ENCODE results near the gene MTMR2.
"Not testable (repeated sequence)": the region's sequence is repeated elsewhere in the genome, so short reads cannot be mapped to it uniquely, and the experiment has no call there.

MTMR2 gene

DNA sequence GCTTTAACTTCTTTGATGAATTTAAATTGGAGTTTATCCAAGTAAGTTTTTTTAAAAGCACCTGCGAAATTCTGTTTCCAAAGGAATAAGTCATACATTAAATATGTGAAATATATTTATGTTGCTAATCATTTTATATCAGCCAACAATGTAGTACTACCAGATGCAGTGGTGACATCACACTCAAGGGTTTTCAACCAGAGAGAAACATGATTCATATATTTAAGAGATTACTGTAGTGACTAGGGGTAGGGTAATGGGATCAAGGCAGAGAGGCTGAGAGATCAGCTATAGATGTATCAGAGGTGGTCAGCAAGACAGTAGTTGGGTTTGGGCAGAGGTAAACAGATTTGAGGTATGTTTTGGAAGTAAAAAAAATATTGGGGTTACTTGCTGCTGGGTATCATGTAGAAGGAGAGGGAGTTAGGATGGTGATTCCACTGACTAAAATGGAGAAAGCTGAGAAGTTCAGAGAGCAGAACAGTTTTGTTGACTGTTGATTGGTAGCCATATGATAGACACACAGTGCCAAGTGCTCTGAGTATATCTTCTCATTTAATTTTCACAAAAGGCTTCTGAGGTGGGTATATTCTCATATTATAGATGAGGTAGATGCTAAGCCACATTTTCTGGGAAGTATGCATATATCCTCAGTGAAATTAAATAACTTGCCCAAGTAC, 94.2 kb downstream of the MTMR2 start:
- H3K4me3 Mint-ChIP-seq, result no peak overlapping the region
- no peaks in the 10 kb centered on the region for H3K9me3 Mint-ChIP-seq
- no peak overlapping the region for H3K27ac Mint-ChIP-seq (ENCODE audit: low read depth)
- DNase-seq (ENCODE audit: low spot score in 2 of 2) (no peak), ATAC-seq (replicated peaks; ENCODE audit: extremely low read depth, poor library complexity, severe bottlenecking) (no peak)
- no peaks in the 10 kb centered on the region for H3K4me1 Mint-ChIP-seq
- H3K27me3 Mint-ChIP-seq, result no peaks in the 10 kb centered on the region
- H3K36me3 Mint-ChIP-seq (ENCODE audit: insufficient read depth), result peaks cover 44% of the 10 kb centered on the region

DNA sequence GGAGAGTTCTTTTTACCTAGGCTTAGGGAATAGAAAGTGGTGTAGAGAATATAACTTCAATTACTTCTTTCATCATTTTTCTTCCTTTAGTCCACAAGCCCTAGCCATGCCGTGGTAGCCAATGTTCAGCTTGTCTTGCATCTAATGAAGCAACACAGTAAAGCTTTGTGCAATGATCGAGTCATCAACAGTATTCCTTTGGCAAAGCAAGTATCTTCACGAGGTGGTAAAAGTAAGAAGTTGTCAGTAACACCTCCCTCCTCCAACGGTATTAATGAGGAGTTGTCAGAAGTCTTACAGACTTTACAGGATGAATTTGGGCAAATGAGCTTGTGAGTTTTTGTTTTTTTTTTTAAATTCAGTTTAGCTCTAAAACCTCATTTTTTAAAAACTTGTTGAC, 96.2 kb downstream of the MTMR2 start:
- Mint-ChIP-seq H3K4me1 (no peaks in the 10 kb centered on the region), H3K27me3 (no peaks in the 10 kb centered on the region), H3K9me3 (no peaks in the 10 kb centered on the region), H3K4me3 (no peak overlapping the region), H3K36me3 (ENCODE audit: insufficient read depth) (peaks cover 38% of the 10 kb centered on the region), H3K27ac (ENCODE audit: low read depth) (peak overlapping the region; percentile 82)
- no peak for ATAC-seq (replicated peaks; ENCODE audit: extremely low read depth, poor library complexity, severe bottlenecking)
- DNase-seq (ENCODE audit: low spot score in 2 of 2), result no peak

DNA sequence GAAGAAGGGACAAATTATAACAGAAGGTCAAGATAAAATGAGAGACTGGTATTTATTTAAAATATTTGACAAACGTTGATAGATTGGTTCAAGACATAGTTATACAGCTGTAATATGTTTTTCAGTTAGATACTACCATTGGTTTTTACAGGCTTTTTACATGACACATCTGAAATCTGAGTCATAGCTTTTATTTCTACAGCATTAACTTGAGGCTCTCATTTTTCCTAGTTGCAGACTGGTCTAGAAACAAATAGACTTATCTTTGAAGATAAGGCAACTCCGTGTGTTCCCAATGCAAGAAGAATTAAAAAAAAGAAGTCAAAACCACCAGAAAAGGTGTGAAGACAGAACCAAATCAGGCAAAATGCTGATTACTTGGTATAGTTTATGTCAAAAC, 102.3 kb downstream of the MTMR2 start:
- no peaks in the 10 kb centered on the region for H3K27me3 Mint-ChIP-seq

DNA sequence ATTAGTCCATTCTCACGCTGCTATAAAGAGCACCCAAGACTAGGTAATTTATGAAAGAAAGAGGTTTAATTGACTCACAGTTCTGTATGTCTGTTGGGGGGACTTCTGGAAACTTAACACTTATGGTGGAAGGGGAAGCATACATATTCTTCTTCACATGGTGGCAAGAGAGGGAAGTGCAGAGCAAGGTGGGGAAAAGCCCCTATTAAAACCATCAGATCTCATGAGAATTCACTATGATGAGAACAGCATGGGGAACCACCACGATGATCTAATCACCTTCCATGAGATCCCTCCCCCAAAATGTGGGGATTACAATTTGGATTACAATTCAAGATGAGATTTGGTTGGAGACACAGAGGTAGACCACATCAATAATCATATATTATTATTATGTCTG, 107.9 kb downstream of the MTMR2 start:
- Mint-ChIP-seq H3K9me3 (no peaks in the 10 kb centered on the region), H3K27me3 (no peaks in the 10 kb centered on the region), H3K4me3 (no peak overlapping the region), H3K4me1 (no peaks in the 10 kb centered on the region), H3K27ac (ENCODE audit: low read depth) (no peak overlapping the region), H3K36me3 (ENCODE audit: insufficient read depth) (peaks cover 27% of the 10 kb centered on the region)
- no peak for ATAC-seq (replicated peaks; ENCODE audit: extremely low read depth, poor library complexity, severe bottlenecking)
- no peak for DNase-seq (ENCODE audit: low spot score in 2 of 2)

More for the DNA sequence above, 102.3 kb downstream of the MTMR2 start:
- Mint-ChIP-seq H3K27ac (ENCODE audit: low read depth) (peak overlapping the region; percentile 29), H3K9me3 (no peaks in the 10 kb centered on the region), H3K4me3 (no peak overlapping the region), H3K36me3 (ENCODE audit: insufficient read depth) (peaks cover 42% of the 10 kb centered on the region), H3K4me1 (no peaks in the 10 kb centered on the region)
- DNase-seq (ENCODE audit: low spot score in 2 of 2) (no peak), ATAC-seq (replicated peaks; ENCODE audit: extremely low read depth, poor library complexity, severe bottlenecking) (no peak)

DNA sequence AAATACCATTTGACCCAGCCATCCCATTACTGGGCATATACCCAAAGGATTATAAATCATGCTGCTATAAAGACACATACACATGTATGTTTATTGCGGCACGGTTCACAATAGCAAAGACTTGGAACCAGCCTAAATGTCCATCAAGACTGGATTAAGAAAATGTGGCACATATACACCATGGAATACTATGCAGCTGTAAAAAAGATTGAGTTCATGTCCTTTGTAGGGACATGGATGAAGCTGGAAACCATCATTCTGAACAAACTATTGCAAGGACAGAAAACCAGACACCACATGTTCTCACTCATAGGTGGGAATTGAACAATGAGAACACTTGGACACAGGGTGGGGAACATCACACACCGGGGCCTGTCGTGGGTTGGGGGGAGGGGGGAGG, 112.9 kb downstream of the MTMR2 start:
- not testable (repeated sequence) for H3K9me3 Mint-ChIP-seq; ATAC-seq (replicated peaks; ENCODE audit: extremely low read depth, poor library complexity, severe bottlenecking); H3K4me1 Mint-ChIP-seq; H3K36me3 Mint-ChIP-seq (ENCODE audit: insufficient read depth); H3K4me3 Mint-ChIP-seq; DNase-seq (ENCODE audit: low spot score in 2 of 2); H3K27ac Mint-ChIP-seq (ENCODE audit: low read depth); H3K27me3 Mint-ChIP-seq

DNA sequence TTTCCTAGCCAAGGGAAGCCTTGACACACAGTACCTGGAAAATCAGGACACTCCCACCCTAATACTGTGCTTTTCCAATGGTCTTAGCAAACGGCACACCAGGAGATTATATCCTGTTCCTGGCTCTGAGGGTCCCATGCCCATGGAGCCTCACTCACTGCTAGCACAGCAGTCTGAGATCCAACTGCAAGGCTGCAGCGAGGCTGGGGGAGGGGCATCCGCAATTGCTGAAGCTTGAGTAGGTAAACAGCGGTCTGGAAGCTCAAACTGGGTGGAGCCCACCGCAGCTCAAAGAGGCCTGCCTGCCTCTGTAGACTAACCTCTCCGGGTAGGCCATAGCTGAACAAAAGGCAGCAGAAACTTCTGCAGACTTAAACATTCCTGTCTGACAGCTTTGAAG, 117.4 kb downstream of the MTMR2 start:
- DNase-seq (ENCODE audit: low spot score in 2 of 2); H3K27me3 Mint-ChIP-seq; ATAC-seq (replicated peaks; ENCODE audit: extremely low read depth, poor library complexity, severe bottlenecking); H3K27ac Mint-ChIP-seq (ENCODE audit: low read depth); H3K4me3 Mint-ChIP-seq; H3K9me3 Mint-ChIP-seq; H3K36me3 Mint-ChIP-seq (ENCODE audit: insufficient read depth): not testable (repeated sequence)
- H3K4me1 Mint-ChIP-seq, result peaks cover 10% of the 10 kb centered on the region

DNA sequence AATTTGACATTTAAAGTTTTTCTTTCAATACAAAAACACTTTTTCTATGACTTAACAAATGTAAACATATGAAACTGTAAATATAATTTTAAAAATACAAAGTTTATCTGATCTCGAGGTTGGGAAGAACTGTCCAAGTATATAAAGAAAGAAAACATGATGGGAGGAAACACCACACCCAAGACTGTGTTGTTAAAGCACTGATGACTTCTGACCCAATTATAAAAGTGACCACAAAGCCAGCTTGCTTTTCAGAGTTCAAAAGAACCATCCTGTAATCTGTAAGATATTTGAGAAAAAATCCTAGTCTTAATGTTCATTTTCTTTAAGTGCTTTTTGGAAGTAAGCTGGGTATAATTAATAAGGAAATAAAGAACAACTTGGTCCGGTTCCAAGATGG, 118.0 kb downstream of the MTMR2 start:
- no peaks in the 10 kb centered on the region for H3K9me3 Mint-ChIP-seq
- no peak overlapping the region for H3K27ac Mint-ChIP-seq (ENCODE audit: low read depth)
- no peak for ATAC-seq (replicated peaks; ENCODE audit: extremely low read depth, poor library complexity, severe bottlenecking)
- no peak for DNase-seq (ENCODE audit: low spot score in 2 of 2)
- no peaks in the 10 kb centered on the region for H3K27me3 Mint-ChIP-seq
- peaks cover 12% of the 10 kb centered on the region for H3K4me1 Mint-ChIP-seq
- no peak overlapping the region for H3K4me3 Mint-ChIP-seq
- peaks cover 8% of the 10 kb centered on the region for H3K36me3 Mint-ChIP-seq (ENCODE audit: insufficient read depth)

DNA sequence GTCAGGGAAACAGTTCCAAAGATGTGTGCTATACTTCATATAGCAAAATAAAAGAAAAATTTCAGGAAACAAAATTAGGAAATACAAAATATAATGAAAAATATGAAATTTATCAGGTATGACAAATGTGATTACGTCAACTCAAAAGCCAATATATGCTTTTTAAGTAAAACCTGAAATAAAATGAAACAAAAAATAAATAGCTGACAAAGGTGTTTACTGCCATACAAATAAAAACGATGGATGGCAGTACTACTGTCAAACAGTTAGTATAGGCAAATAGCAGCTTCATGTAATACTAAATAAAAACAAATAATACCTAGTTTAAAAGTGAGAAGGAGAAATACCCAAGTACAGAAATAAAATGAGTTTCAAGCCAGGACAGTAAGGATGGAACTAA, 119.9 kb downstream of the MTMR2 start:
- Mint-ChIP-seq H3K4me1 (peaks cover 21% of the 10 kb centered on the region), H3K9me3 (no peaks in the 10 kb centered on the region), H3K4me3 (no peak overlapping the region), H3K27ac (ENCODE audit: low read depth) (no peak overlapping the region), H3K36me3 (ENCODE audit: insufficient read depth) (peaks cover 22% of the 10 kb centered on the region), H3K27me3 (no peaks in the 10 kb centered on the region)
- no peak for DNase-seq (ENCODE audit: low spot score in 2 of 2)
- ATAC-seq (replicated peaks; ENCODE audit: extremely low read depth, poor library complexity, severe bottlenecking), result no peak

DNA sequence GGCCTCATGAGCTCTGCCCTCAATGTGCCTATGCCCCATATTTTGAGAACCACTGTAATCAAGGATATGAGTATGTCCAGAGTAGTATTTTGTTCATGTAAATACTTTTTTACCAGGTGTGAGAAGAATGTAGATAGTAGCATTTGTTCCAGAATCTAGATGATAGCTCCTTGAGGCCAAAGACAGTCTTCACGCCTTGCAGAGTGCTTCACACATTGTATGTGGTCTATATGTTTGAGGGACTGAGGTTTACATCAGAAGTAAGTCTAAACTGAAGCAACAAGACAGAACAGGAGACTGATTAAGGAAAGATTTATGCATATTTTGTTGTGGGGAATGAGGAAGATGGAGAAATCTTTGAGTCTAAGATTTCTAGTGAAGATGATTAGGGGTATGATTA, 121.1 kb downstream of the MTMR2 start:
- peaks cover 21% of the 10 kb centered on the region for H3K4me1 Mint-ChIP-seq
- no peak overlapping the region for H3K27ac Mint-ChIP-seq (ENCODE audit: low read depth)
- DNase-seq (ENCODE audit: low spot score in 2 of 2), result no peak
- ATAC-seq (replicated peaks; ENCODE audit: extremely low read depth, poor library complexity, severe bottlenecking), result no peak
- H3K4me3 Mint-ChIP-seq, result no peak overlapping the region
- no peaks in the 10 kb centered on the region for H3K27me3 Mint-ChIP-seq
- H3K36me3 Mint-ChIP-seq (ENCODE audit: insufficient read depth), result peaks cover 19% of the 10 kb centered on the region
- no peaks in the 10 kb centered on the region for H3K9me3 Mint-ChIP-seq

DNA sequence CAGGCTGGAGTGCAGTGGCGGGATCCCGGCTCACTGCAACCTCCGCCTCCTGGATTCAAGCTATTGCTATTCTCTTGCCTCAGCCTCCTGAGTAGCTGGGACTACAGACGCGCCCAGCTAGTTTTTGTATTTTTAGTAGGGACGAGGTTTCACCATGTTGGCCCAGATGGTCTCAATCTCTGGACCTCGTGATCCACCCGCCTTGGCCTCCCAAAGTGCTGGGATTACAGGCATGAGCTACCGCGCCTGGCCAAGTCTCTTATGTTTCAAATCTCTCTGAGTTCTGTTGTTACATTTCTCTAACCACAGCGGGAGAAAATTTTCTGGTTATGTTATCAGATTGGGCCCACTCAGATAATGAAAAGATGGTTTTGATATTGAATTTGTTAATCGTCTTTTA, 123.5 kb downstream of the MTMR2 start:
- DNase-seq (ENCODE audit: low spot score in 2 of 2) (no peak), ATAC-seq (replicated peaks; ENCODE audit: extremely low read depth, poor library complexity, severe bottlenecking) (no peak)
- peaks cover 20% of the 10 kb centered on the region for H3K36me3 Mint-ChIP-seq (ENCODE audit: insufficient read depth)

DNA sequence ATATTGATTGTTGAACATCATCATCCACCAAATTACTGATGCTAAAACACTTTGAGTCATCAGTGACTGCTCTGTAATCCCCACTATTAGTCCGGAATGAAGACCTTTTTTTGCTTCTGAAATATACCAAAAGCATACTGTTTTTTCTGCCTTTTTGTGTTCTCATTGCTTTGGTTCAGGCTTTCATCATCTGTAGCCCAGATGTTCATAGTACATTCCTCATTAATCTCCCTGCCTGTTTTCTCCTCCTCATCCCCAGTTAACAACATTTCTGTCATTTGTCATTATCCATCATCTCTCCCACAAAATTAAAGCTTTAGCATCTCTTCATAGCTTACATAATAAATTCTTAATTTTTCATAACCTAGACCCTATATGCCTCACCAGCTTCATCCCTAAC, 124.4 kb downstream of the MTMR2 start:
- Mint-ChIP-seq H3K9me3 (no peaks in the 10 kb centered on the region), H3K4me1 (peaks cover 26% of the 10 kb centered on the region), H3K36me3 (ENCODE audit: insufficient read depth) (peaks cover 21% of the 10 kb centered on the region), H3K4me3 (no peak overlapping the region), H3K27me3 (no peaks in the 10 kb centered on the region), H3K27ac (ENCODE audit: low read depth) (no peak overlapping the region)
- no peak for ATAC-seq (replicated peaks; ENCODE audit: extremely low read depth, poor library complexity, severe bottlenecking)
- no peak for DNase-seq (ENCODE audit: low spot score in 2 of 2)

More for the DNA sequence above, 123.5 kb downstream of the MTMR2 start:
- Mint-ChIP-seq H3K27ac (ENCODE audit: low read depth) (no peak overlapping the region), H3K4me3 (no peak overlapping the region), H3K4me1 (peaks cover 21% of the 10 kb centered on the region), H3K9me3 (no peaks in the 10 kb centered on the region), H3K27me3 (no peaks in the 10 kb centered on the region)

DNA sequence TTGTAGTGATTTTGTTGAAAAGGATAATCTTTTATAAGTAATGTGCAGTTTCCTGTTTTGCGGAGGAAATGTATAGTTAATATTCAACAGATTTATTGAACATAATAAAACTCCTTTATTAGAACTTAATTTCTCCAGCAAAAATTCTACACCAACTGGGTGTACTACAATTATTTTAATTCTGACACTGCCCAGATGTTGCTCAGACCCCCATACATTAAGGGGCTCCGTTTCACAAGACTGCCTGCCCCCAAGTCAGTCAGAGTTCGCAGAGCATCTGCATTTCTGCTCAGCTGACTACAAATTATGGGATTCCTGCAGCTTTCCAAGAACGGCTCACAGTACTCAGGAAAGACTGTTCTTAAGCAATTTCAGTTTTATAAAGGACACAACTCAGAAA, 127.4 kb downstream of the MTMR2 start:
- Mint-ChIP-seq H3K36me3 (ENCODE audit: insufficient read depth) (peaks cover 19% of the 10 kb centered on the region), H3K9me3 (no peaks in the 10 kb centered on the region), H3K27me3 (no peaks in the 10 kb centered on the region), H3K4me1 (peaks cover 40% of the 10 kb centered on the region), H3K4me3 (no peak overlapping the region), H3K27ac (ENCODE audit: low read depth) (no peak overlapping the region)
- no peak for ATAC-seq (replicated peaks; ENCODE audit: extremely low read depth, poor library complexity, severe bottlenecking)
- no peak for DNase-seq (ENCODE audit: low spot score in 2 of 2)

DNA sequence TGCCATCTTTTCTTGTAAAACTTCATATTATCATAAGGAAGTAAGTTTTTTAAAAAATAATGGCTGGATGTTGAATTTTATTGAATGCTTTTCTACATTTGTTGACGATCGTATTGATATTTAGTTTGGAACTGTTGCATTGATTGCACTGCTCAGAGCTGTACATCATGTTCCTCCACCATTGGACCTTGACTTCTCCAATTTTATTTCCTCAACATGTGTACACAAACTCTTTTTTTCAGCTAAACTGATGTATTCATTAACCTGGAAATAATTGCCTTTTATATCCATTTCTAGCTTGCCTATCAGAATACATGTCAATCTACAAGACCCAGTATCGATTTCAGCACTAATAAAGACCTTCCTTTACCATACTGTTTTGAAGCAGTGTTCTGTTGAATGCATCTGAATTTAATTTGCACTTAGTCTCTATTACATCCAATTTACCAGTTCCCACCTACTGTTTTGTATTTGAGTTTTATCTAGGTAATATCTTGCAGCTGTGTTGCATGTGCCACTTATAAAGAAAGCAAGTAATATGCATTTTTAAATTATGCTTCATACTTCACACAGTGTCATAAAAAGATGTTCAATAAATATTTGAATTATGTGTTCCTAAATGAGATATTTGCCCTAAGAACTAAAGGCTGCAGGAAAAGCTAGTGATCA, 128.1 kb downstream of the MTMR2 start:
- ATAC-seq (replicated peaks; ENCODE audit: extremely low read depth, poor library complexity, severe bottlenecking), result no peak
- H3K36me3 Mint-ChIP-seq (ENCODE audit: insufficient read depth), result peaks cover 23% of the 10 kb centered on the region
- H3K27me3 Mint-ChIP-seq, result no peaks in the 10 kb centered on the region
- H3K4me1 Mint-ChIP-seq, result peaks cover 46% of the 10 kb centered on the region
- H3K27ac Mint-ChIP-seq (ENCODE audit: low read depth), result no peak overlapping the region
- DNase-seq (ENCODE audit: low spot score in 2 of 2), result no peak
- no peaks in the 10 kb centered on the region for H3K9me3 Mint-ChIP-seq
- no peak overlapping the region for H3K4me3 Mint-ChIP-seq
